Effector CD4-positive, alpha-beta T cell (primary cell): ENCODE measurements around the gene OR1I1.

ENCODE experiments used
- DNase-seq: peaks from one replicate; pipeline ENCODE4 v3.0.0-alpha.2; 2020

Gene OR1I1

GRCh38 chr19:15098460-15098859, 16.4 kb downstream of the OR1I1 start:
- no peak for DNase-seq

- DNase-seq: no peak
Measured at GRCh38 chr19:15099017-15099582, 17.1 kb downstream of the OR1I1 start.

- no peak for DNase-seq
Measured at GRCh38 chr19:15101479-15102082, 19.6 kb downstream of the OR1I1 start.

GRCh38 chr19:15104003-15104402, 22.0 kb downstream of the OR1I1 start:
- DNase-seq: no peak

GRCh38 chr19:15104411-15104810, 22.4 kb downstream of the OR1I1 start:
- no peak for DNase-seq

GRCh38 chr19:15105044-15105443, 23.0 kb downstream of the OR1I1 start:
- no peak for DNase-seq

- no peak for DNase-seq
Measured at GRCh38 chr19:15107061-15108010, 25.3 kb downstream of the OR1I1 start, which contains the start of gene SYDE1. Gene SYDE1 (plus strand): TSS chr19:15107401. CDS start chr19:15107434, 33 bp downstream.

- DNase-seq: no peak
Measured at GRCh38 chr19:15108145-15108844, 26.3 kb downstream of the OR1I1 start.

- DNase-seq: no peak
Measured at GRCh38 chr19:15108845-15109767, 27.1 kb downstream of the OR1I1 start.

- DNase-seq: no peak
Measured at GRCh38 chr19:15109768-15110417, 27.9 kb downstream of the OR1I1 start.

- DNase-seq: no peak
Measured at GRCh38 chr19:15110418-15110815, 28.4 kb downstream of the OR1I1 start.

- DNase-seq: no peak
Measured at GRCh38 chr19:15111758-15112157, 29.7 kb downstream of the OR1I1 start.

- no peak for DNase-seq
Measured at GRCh38 chr19:15112385-15112784, 30.4 kb downstream of the OR1I1 start.

- no peak for DNase-seq
Measured at GRCh38 chr19:15113245-15114152, 31.5 kb downstream of the OR1I1 start.

GRCh38 chr19:15114153-15114540, 32.1 kb downstream of the OR1I1 start:
- no peak for DNase-seq

GRCh38 chr19:15115080-15115479, 33.1 kb downstream of the OR1I1 start:
- DNase-seq: no peak

GRCh38 chr19:15115762-15116615, 34.0 kb downstream of the OR1I1 start:
- DNase-seq: no peak

GRCh38 chr19:15116856-15117255, 34.8 kb downstream of the OR1I1 start:
- no peak for DNase-seq

- DNase-seq: no peak
Measured at GRCh38 chr19:15118248-15118647, 36.2 kb downstream of the OR1I1 start.
